Transverse colon (tissue), 4 donors: ENCODE measurements around the gene RNF10.
"Not testable (repeated sequence)": the region's sequence is repeated elsewhere in the genome, so short reads cannot be mapped to it uniquely, and the experiment has no call there.

ENCODE experiments used
- EP300 ChIP-seq: sonication (generic); formaldehyde crosslinking; IDR thresholded peaks from one replicate; pipeline ENCODE4 v1.6.1; 2017; ENCODE audit warnings: antibody characterized with exemption, low read depth
- POLR2A ChIP-seq: fragments of 450-650 bp; IDR thresholded peaks from one replicate; pipeline ENCODE4 v1.6.1; 2016; ENCODE audit warnings: antibody characterized with exemption, mild to moderate bottlenecking, moderate library complexity
- POLR2AphosphoS5 ChIP-seq, 3 donors: sonication (generic); formaldehyde crosslinking; IDR thresholded peaks; one replicate each; pipeline ENCODE4 v1.6.1; 2016; ENCODE audit warnings: antibody characterized with exemption in 3 of 3
- TF ChIP-seq, protein P1 (sequence below), 5 experiments: fragments of 200-600 bp in 3 of 5; fragments of 450-650 bp in 2 of 5; sonication (generic) in 3 of 5; IDR thresholded peaks; 1 replicate in 2 of 5; 2 replicates in 3 of 5; pipeline ENCODE4 v1.5.1; 2016 to 2017; ENCODE audit warnings: antibody characterized with exemption in 5 of 5, inconsistent platforms in 3 of 5, mild to moderate bottlenecking in 2 of 5, moderate library complexity in 1 of 5

DNA sequence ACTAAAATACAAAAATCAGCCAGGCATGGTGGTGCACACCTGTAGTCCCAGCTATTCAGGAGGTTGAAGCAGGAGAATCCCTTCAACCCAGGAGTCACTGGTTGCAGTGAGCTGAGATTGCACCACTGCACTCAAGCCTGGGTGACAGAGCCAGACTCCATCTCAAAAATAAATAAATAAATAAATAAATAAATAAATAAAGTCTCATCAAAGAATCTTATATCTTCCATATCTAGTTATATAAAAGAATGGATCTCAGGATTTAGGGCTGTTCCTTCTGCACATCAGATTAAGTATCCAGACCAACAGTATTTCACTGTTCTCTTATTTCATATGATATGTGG, 3.8 kb upstream of the RNF10 start:
- TF ChIP-seq, protein P1, sequence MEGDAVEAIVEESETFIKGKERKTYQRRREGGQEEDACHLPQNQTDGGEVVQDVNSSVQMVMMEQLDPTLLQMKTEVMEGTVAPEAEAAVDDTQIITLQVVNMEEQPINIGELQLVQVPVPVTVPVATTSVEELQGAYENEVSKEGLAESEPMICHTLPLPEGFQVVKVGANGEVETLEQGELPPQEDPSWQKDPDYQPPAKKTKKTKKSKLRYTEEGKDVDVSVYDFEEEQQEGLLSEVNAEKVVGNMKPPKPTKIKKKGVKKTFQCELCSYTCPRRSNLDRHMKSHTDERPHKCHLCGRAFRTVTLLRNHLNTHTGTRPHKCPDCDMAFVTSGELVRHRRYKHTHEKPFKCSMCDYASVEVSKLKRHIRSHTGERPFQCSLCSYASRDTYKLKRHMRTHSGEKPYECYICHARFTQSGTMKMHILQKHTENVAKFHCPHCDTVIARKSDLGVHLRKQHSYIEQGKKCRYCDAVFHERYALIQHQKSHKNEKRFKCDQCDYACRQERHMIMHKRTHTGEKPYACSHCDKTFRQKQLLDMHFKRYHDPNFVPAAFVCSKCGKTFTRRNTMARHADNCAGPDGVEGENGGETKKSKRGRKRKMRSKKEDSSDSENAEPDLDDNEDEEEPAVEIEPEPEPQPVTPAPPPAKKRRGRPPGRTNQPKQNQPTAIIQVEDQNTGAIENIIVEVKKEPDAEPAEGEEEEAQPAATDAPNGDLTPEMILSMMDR (IDR thresholded peaks at IDR 0.05), result not testable (repeated sequence)
- TF ChIP-seq EP300; POLR2A; POLR2AphosphoS5 (IDR thresholded peaks at IDR 0.05): not testable (repeated sequence)
